Activated T-cell treated with anti-CD3 and anti-CD28 coated beads for 48 hours (primary cell): ENCODE results near the gene RYR3.

Experiments used
- DNase-seq: peaks from one replicate; pipeline ENCODE4 v3.0.0-alpha.2; 2020; ENCODE audit warnings: low read depth

Gene RYR3

DNA sequence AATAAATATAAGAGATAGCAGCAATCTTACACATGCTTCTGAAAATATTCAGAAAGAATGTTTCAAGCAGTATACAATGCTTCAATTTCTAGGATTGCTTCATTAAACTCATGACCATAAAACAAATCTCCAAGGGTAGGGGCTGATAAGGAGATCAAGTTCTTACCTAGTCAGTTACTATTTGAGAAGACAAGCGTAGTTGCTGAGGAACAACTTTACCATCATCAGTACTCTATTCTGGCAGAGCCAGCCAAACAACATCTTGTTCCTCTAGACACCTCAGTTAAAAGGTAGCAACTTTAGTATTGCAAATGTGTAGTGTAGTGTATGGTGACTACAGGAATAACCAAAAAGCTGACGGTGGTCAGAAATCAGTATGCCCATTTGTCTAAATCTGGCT lies 572.2 kb downstream of the RYR3 start:
- DNase-seq = no peak

DNA sequence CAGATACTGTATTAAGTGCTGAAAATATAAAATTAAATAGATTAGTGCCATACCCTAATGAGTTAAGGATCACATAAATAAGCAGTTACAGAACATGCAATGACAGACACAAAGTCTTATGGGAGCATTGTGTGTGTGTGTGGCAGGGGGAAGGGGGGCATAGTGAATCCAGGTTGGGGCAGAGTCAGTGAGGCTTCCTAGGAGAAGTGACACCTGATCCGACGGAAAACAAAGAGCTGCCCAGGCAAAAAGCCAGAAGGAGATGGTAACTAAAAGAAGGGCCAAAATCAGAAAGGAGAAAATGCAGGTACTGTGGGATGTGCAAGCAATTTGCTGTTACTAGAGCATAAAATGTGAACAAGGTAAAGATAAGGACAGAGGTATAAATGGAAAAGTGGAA lies 577.4 kb downstream of the RYR3 start:
- no peak for DNase-seq

DNA sequence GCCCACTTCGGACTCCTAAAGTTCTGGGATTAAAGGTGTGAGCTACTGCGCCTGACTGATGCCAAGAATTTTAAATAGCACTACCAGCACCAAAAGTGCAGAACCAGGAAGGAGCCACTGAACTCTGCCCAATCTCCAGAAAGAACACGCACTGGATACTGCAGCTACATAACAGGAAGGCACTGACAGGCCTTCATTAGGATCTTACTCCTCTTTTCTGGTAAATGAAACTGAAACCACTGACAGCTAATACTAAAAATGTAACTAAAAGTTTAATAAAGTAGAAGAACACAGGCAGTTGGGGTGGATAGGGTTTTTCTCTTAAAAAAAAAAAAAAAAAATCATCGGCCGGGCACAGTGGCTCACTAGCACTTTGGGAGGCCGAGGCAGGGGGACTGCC lies 583.4 kb downstream of the RYR3 start:
- DNase-seq = no peak

DNA sequence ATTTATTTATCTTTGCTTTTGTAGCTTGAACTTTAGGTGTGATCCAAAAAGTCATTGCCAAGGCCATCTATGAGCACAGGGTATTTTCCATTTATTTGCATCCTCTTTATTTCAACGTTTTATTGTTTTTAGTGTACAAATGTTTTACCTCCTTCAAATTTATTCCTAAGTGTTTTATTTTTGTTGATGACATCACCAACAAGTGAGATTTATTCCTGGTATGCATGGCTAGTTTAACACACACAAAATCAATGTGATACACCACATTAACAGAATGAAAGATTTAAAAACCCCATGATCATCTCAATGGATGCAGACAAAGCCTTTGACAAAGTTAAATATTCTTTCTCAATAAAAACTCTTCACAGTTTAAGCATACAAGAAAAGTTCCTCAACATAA lies 591.3 kb downstream of the RYR3 start:
- no peak for DNase-seq

DNA sequence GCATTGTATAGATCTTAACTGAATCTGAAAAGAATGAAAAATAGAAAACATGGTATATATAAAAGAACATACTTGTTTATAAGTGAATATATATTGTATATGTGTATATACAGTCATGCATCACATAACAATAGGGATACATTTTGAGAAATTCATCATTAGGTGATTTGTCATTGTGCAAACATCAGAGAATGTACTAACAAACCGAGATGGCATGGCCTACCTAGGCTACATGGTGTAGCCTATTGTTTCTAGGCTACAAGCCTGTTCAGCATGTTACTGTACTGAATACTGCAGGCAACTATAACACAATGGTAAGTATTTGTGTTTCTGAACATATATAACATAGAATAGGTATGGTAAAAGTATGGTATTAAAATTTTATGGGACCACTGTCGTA lies 592.9 kb downstream of the RYR3 start:
- DNase-seq = no peak

DNA sequence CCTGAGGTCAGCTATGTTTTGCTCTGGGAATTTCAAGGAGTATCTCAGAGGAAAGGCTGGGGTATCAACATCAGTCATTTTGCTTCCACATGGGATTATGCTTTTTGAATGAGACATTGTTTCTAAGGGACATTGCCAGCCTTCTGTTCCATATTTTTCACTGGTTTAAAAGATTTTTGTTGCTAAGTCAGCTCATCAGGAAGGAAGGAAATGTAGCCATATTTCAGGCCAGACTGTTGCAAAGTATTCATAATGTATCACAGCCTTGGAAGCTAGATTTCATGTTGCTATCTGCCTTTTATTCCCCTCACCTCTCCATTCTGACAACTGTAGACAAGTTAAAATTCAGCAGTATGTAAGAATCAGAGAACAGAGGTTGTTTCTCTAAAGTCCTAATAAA lies 596.6 kb downstream of the RYR3 start:
- no peak for DNase-seq

DNA sequence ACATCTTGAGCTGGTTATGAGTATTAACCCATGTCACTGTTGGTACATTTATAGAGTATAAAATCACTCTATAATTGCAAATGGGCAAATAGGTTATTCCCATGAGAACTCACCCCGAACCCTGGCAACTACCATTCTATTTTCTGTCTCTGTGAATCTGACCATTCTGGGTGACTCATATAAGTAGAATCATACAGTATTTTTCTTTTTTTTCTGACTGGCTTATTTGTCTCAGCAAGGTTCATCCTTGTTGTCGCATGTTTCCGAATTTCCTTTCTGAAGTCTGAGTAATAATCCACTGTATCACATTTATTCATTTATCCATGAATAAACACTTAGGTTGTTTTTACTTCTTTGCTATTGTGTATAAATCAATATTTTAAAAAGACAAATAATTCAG lies 597.6 kb downstream of the RYR3 start:
- DNase-seq = no peak

DNA sequence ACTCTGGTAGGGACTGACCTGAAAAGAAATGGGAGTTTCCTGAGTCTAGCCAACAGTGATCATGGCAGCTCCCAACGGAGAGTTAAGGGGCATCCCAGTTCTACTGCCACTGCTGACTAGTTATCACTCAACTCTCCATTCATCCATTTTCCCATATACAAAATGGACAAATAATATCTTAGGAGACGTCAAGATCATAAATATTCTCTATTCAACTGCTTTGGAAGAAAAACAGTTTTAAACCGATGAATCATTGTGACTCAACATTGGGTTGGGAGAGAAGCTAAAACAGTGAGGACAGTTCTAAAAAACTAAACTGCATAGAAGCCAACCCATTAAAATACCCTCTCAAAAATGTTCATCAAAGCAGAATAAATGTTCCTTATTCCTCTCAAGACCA lies 600.0 kb downstream of the RYR3 start:
- no peak for DNase-seq

DNA sequence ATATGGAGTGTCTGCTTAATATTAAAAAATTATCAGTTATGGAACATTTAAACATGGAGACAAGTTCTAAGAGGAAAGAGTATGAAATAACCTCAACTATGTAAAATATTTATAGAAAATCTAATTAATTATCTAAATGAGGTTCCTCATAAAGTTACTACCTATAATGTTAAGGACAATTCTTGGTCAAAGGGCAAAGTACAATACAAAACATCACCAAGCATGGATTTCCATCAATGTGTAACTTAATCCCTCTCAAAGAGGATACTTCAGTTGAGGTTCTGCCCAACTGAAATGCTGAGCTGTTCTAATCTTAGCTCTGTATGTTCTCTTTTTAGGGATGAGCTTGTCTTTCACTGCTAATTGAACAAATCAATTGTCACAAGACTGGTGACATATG lies 601.6 kb downstream of the RYR3 start:
- DNase-seq = no peak

DNA sequence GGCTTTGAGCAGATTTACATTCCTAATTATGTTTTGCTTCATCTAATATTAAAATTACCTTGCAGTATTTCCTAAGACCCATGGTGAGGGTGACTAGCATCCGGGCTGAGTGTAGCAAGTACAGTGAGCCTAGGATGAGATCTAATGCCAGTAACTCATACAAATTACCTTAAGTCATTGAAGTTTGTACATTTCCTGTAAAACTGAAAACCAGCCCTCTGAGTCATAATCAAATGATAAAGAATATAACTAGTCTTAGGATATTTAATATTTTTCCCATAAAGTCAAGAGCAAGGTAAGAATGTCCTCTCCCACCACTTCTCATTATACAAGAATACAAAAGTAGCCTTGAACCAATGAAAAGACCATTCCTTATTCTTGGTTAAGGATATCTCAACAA lies 602.7 kb downstream of the RYR3 start:
- no peak for DNase-seq
